SH-SY5Y (cell line): ENCODE measurements around the gene WSCD1.

Experiments used
- GATA2 ChIP-seq: IDR thresholded peaks from 2 replicates; pipeline ENCODE4 v1.6.1; 2011; ENCODE audit warnings: mild to moderate bottlenecking, low read depth, low read length
- GATA3 ChIP-seq: IDR thresholded peaks from 2 replicates; pipeline ENCODE4 v1.6.1; 2011; ENCODE audit warnings: low read depth, mild to moderate bottlenecking, low read length, moderate library complexity

Gene WSCD1

DNA sequence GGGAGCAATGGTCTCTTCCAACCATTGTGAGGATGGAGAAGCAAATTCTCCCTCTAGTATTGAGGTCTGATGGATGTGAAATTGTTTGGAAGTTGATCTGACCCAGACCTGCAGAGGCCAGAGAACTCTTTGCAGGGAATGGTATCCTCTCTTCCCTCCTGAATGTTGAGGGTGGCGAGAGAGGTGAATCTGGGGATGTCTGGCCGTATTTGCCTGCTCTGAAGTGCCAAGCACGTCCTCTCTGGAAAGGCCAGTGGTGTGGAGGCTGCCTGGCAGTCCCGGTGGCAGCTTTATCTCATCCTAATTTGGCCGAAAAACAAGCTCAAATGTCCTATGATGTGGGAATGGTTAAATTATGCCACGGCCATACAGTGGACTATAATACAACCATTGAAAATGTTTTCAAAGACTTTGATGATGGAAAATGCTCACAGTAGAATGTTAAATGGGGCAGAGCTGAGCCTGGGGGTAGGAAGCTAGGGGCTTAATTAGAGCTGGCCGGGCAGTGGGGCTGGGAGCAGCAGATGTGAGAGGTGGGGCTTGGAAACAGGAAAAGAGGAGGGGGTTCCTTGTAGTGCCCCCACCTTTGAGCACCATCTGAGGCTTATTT, 30.8 kb downstream of the WSCD1 start:
- TF ChIP-seq GATA2, result no peak
- no peak for TF ChIP-seq GATA3

DNA sequence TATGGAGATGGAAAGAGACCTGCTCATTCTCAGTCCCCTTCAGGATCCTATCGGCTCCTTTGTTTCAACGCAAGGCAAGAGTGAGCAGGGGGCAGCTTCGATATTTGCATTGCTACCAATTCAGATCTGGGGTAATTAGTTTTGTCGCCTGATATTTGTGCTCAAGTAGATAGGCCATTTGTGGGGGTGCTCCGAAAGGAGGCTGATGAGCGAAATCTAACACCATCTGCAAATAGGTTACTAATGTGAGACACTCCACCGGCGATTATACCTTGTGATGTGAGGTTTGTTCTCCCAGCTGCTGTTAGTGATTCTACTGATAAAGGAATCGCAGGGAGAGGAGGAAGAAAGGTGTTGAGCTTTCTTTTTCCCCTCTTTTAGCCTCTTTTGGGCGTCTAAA, 31.5 kb downstream of the WSCD1 start:
- TF ChIP-seq GATA2 (no peak), GATA3 (no peak)

DNA sequence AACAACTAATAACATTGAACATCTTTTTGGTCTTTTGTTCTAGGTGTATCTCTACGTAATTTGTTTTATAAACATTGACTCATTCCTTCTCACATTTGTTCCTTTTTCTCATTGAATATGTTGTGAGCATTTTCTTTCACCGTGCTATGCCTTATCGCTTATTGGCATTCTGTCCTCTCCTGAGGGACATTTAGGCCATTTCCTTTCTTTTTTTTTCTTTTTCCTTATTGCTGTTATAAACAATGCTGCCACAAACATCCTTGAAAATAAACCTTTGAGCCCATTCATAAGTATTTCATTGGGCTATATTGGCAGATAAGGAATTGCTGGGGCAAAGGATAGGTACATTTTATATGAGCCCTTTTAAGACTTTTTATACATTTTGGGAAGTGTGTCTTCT, 32.4 kb downstream of the WSCD1 start:
- no peak for TF ChIP-seq GATA3

DNA sequence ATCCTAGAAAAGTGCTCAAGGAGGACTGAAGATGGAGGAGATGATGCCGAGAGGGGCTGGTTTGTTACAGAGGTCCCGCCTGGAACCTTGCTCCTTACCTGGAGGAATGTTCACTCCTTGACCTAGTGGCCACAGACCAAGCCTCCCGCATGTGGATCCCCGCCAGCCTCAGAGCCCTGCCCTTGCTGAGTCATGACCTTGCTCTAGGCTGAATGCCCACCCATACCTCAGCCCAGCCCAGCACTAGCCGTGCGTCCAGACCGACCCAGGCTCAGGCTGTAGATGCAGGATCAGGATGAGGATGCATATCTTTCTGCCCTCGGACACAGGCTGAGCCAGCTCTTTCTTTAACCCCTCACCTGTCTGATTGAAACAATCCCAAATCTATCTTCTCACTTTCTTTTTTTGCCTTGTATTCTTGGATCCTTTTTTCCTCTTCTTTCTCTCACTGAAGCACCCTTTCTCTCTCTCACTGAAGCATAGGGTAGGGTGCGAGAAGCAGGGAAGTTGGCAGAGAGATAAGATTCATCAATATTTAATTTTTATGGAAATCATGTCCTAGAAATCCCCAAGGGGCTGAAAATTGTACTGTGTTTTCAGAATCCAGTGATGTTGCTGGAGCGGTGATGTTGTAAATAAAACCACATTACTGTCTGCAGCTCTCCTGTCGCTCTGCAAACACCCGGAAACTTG, 34.9 kb downstream of the WSCD1 start:
- TF ChIP-seq GATA3 (no peak), GATA2 (no peak)

DNA sequence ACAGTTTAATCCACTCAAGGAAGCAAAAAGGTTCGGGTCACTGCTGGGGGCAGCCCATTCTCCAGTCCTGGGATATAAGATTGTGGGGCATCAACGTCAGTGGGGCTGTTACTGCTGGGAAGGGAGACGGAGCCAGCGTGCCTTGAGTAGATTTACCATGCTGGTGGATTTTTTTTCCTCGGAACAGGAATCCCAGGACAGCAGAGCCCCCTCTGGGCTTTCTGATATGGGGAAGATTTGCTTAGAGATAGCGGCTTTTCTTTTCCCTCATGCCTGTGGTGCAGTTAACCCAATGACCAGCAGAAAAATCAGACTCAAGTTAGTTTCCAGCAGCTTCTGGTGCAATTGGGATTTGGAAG, 35.4 kb downstream of the WSCD1 start:
- TF ChIP-seq GATA3 (no peak), GATA2 (no peak)

DNA sequence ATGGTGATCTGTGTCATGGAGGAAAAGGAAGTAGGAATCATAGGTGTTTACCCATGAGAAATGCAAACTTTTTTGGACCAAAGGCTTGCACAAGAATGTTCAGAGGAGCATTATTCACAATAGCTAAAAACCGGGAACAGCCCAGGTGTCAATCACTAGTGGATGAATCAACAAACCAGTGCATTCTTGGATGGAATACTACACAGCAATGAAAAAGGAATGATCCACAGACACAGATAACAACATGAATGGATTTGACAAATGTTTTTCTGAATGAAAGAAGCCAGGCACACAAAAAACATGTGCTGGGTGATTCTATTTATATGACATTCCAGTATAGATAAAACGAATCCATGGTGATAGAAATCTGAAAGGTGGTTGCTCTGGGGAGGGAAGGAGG, 36.0 kb downstream of the WSCD1 start:
- no peak for TF ChIP-seq GATA2
- TF ChIP-seq GATA3, result no peak

DNA sequence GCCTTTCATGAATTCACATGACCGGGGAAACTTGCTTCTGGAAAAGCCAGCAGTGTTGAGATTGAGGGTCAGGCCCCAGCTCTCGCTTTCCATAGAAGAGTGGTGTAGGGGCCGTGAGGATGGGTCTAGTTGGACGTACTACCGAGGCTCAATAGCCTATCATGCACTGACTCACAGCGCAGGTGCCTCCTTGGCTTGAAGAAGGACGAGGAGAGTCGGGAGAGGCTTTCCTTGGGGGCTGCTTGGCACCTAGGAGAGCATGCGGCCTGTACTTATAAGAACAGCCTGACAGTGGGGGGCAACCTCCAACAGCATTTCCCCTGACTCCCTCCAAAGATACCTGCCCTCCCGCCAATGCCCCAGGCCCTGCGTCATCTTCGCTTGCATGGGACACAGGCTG, 37.6 kb downstream of the WSCD1 start:
- TF ChIP-seq GATA3 (no peak), GATA2 (no peak)

DNA sequence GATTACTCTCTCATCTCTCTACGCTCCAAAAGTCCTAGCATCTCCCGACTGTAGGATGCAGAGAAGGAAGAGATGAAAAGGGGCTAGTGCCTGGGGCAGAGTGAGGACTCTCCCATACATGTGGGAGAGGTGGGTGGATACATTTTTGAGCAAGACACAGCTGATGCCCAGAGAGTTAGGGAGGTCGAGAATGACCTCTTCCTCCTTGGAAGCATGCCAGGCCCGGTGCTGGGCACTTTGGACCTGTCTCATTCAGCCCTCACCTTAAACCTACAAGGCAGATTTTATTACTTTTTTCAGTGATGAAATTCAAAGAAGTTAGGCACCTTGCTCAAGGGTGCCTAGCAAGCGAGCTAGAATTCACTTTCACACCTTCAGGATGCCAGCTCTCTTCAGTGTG, 38.2 kb downstream of the WSCD1 start:
- TF ChIP-seq GATA3, result no peak
- TF ChIP-seq GATA2, result no peak

DNA sequence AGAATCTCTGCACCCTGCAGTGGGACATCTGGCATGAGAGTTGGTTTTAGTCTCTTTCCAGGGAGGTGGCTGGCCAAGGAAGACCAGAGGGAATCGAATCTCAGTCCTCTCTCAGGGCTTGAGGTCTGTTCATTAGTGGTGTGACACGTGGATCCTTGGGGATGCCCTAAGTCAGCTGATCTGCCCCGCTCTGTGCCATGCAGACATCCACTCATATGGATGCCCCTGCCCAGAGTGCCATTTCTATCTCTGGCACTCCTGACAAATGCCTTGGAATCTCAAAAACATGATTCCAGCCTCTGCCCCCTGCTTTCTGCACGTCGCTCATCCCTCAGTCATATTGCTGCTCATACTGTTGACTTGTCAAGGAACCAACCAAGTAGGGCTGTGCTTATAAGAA, 38.8 kb downstream of the WSCD1 start:
- no peak for TF ChIP-seq GATA3
- no peak for TF ChIP-seq GATA2

DNA sequence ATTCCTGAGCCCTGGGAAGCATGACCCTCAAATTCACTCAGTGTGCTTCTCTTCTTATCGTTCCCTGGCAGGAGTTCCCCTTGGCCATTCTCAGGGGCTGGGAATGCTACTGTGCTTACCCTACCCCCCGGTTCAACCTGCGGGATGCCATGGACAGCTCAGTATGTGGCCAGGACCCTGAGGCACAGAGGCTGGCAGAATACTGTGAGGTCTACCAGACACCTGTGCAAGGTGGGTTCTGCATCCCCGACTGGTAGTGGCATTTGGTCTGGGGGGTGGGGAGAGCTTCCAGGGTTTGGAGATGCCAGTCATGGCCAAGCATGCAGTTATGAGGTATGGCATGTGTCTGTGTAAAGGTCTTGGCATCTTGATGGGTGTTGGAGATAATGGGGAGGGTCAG, 39.4 kb downstream of the WSCD1 start:
- TF ChIP-seq GATA3, result no peak
- TF ChIP-seq GATA2, result no peak

DNA sequence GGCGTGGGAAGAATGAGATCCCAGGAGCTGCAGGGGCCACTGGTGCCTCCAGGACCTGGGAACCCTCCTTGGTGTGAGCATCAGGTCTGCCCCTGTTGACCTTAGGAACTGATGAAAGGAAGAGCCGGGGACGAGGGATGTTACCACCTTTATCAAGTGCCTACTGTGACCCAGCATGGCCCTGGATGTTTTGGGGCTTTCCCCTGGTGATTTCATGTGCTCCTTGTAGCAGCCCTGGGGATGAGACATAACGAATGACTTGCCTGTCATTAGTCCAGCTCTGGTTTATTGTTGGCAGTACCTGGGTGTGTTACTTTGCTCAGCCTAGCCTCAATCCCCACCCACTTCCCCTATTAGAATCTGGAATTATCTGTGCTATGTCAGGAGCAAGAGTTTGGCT, 39.9 kb downstream of the WSCD1 start:
- TF ChIP-seq GATA3 (no peak), GATA2 (no peak)

DNA sequence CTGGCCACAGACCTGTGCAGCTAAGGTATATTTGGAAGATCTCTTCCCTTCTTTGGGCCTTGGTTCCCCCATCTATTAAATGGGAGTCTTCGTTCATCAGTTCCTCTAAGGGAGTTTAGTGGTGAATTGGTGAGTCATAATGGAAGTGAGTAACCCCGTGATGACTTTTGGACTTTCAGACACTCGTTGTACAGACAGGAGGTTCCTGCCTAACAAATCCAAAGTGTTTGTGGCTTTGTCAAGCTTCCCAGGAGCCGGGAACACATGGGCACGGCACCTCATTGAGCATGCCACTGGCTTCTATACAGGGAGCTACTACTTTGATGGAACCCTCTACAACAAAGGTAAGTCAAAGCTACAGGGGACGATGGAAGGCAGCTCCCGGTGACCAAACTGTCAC, 40.4 kb downstream of the WSCD1 start:
- TF ChIP-seq GATA3 (no peak), GATA2 (no peak)

DNA sequence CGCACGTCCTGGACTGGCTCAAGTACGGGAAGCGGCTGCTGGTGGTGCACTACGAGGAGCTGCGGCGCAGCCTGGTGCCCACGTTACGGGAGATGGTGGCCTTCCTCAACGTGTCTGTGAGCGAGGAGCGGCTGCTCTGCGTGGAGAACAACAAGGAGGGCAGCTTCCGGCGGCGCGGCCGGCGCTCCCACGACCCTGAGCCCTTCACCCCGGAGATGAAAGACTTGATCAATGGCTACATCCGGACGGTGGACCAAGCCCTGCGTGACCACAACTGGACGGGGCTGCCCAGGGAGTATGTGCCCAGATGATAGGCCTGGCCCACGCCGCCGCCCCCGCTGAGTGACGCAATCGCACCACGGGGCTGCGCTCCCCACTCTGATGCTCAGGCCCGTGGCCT, 50.2 kb downstream of the WSCD1 start:
- no peak for TF ChIP-seq GATA2
- TF ChIP-seq GATA3, result no peak

DNA sequence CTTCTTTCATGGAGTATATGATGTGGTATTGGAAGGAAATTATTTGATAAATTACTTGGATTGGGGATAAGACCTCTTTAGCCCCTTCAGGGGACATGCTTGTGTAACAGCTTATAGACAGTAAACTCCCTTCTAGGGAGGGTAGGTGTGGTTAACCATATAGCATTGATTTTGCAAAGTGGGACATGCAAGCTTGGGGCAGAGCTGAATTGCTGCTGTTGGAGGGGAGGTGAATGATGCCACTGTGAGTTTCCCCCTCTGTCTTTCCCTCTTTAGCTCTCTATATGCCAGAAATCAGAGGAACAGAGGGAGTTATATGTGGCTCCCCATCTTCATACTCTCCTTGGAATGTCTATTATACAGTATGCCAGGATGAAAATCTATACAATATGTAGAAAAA, 54.7 kb downstream of the WSCD1 start:
- TF ChIP-seq GATA3, result no peak
- no peak for TF ChIP-seq GATA2

DNA sequence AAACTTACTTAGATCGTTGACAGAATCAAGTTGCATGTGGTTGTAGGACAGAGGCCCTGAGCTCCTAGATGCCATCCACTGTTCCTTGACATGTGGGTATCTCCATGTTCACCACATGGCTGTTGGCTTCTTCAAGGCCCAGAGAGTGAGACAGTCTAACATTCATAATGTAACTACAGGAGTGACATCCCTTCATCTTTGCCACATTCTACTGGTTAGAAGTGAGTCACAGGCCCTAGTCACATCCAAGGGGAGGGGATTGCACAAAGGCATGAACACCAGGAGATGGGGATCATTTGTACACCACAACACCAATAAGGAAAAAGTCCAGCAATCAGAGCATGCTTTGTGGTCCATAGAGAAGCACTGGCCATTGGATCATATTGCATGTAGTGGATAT, 56.6 kb downstream of the WSCD1 start:
- TF ChIP-seq GATA3 (no peak), GATA2 (no peak)

DNA sequence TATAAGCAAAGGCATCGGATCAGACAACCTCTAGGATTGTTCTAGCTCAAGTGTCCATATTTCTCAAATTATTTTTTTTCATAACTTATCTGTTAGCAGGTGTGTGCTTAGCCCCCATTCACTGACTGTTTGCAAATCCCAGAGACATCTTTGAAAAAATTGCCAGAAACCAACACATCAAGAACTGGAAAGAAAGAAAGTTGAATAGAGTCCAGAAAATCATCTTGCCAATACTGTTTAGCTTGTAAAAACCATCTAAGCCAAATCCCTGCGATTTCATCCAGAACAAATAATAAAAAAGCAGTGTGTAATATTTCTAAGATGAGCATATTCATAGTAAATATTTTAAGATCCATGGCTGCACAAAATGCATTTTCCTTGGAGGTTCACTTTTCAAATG, 64.5 kb downstream of the WSCD1 start:
- TF ChIP-seq GATA2, result no peak
- TF ChIP-seq GATA3, result no peak

DNA sequence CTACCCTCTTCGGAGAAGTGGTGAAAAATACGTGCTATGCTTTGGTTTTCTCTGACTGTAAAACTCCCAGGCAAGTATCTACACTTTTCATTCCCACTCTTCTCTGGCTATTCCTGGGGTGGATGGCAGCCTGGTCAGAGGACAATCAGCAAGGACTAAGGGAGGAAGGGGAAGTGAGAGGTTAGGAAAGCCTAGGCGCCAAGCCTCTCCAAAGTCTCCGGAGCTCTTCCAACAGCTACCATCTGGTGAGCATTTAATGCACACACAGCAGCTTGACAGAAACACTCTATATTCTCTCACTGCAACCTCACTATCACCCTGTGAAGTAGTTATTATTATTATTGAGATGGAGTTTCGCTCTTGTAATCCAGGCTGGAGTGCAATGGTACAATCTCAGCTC, 65.1 kb downstream of the WSCD1 start:
- TF ChIP-seq GATA3 (no peak), GATA2 (no peak)
